ENCODE results near the gene WDR86.

DNA sequence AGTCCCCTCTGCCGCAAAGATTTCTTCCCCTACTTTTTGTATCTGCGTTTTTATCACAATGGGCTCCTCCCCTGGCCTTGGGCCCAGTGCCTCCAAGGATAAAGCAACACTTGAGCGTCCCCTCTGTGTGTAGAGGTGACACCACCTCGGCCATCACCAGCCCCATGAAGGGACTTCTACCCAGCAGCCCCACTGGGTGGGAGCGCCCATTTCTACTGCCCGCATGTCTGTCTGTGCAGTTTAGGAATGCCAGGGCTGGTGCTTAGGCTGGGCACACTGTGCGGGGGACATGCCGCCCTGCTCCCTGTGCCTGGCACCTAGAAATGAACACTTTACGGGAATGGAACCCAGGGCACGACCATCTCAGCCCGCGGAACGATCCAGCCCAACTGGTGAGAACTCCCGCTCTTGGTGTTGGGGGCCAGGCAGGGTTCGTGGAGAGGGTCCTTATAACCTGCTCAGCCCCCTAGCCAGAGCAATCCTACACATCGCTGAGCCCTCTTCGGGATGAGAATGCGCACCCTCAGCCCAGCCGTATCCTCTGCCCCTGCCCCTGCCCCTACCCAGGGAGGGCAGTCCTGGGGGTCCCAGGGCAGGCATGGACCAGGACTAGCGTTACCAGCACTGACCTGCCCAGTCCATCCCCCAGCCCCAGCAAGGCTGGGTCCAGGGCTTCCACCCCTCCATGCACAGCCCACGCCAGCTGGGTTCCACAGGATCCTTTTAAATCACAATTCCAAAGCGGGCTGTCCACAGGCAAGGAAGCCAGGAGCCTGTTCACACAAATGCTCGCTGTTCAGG, 17.3 kb upstream of the WDR86 start:
- TF ChIP-seq, protein P1, sequence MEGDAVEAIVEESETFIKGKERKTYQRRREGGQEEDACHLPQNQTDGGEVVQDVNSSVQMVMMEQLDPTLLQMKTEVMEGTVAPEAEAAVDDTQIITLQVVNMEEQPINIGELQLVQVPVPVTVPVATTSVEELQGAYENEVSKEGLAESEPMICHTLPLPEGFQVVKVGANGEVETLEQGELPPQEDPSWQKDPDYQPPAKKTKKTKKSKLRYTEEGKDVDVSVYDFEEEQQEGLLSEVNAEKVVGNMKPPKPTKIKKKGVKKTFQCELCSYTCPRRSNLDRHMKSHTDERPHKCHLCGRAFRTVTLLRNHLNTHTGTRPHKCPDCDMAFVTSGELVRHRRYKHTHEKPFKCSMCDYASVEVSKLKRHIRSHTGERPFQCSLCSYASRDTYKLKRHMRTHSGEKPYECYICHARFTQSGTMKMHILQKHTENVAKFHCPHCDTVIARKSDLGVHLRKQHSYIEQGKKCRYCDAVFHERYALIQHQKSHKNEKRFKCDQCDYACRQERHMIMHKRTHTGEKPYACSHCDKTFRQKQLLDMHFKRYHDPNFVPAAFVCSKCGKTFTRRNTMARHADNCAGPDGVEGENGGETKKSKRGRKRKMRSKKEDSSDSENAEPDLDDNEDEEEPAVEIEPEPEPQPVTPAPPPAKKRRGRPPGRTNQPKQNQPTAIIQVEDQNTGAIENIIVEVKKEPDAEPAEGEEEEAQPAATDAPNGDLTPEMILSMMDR (IDR thresholded peaks at IDR 0.05), result no peak
- TF ChIP-seq NFE2L1 (CRISPR knock-in tag; IDR thresholded peaks at IDR 0.05) (no peak), ESRRA (CRISPR knock-in tag; IDR thresholded peaks at IDR 0.05; ENCODE audit: borderline replicate concordance) (no peak), NR1H2 (CRISPR knock-in tag; IDR thresholded peaks at IDR 0.05) (no peak), MAX (CRISPR knock-in tag; IDR thresholded peaks at IDR 0.05) (no peak), ZNF263 (CRISPR knock-in tag; IDR thresholded peaks at IDR 0.05; ENCODE audit: low read depth) (no peak), FOXK1 (CRISPR knock-in tag; IDR thresholded peaks at IDR 0.05) (no peak), TEAD1 (CRISPR knock-in tag; IDR thresholded peaks at IDR 0.05) (no peak), SP1 (CRISPR knock-in tag; conservative IDR thresholded peaks at IDR 0.05) (no peak), ELF4 (CRISPR knock-in tag; IDR thresholded peaks at IDR 0.05; ENCODE audit: low read depth) (no peak), SOX15 (CRISPR knock-in tag; IDR thresholded peaks at IDR 0.05) (no peak), IRF2 (CRISPR knock-in tag; IDR thresholded peaks at IDR 0.05; ENCODE audit: borderline replicate concordance, low read depth) (no peak), ZNF317 (CRISPR knock-in tag; IDR thresholded peaks at IDR 0.05; ENCODE audit: borderline replicate concordance, low read depth) (no peak), ZNF138 (CRISPR knock-in tag; conservative IDR thresholded peaks at IDR 0.05) (no peak)
